Stimulated activated naive CD4-positive, alpha-beta T cell (primary cell): ENCODE measurements around the gene SAP130.
"Not testable (repeated sequence)": the region's sequence is repeated elsewhere in the genome, so short reads cannot be mapped to it uniquely, and the experiment has no call there.

ENCODE experiments used
- DNase-seq, 6 experiments: peaks; one replicate each; lab custom pipeline; 2025; lab: John Stamatoyannopoulos, UW

SAP130 gene

GRCh38 chr2:127953128-127953718 lies 74.6 kb downstream of the SAP130 start:
- DNase-seq = no peak

GRCh38 chr2:127951026-127951425 lies 76.8 kb downstream of the SAP130 start:
- DNase-seq = no peak

GRCh38 chr2:127950264-127950663 lies 77.6 kb downstream of the SAP130 start:
- no peak for DNase-seq

GRCh38 chr2:127945281-127945680 lies 82.6 kb downstream of the SAP130 start:
- no peak for DNase-seq

GRCh38 chr2:127943186-127943585 lies 84.7 kb downstream of the SAP130 start:
- no peak for DNase-seq

- no peak for DNase-seq
These were observed 85.9 kb downstream of the SAP130 start for GRCh38 chr2:127942002-127942401.

GRCh38 chr2:127941461-127941860 lies 86.4 kb downstream of the SAP130 start:
- no peak for DNase-seq

GRCh38 chr2:127940641-127941040 lies 87.2 kb downstream of the SAP130 start:
- DNase-seq = no peak

GRCh38 chr2:127935337-127935736 lies 92.5 kb downstream of the SAP130 start:
- no peak for DNase-seq

- DNase-seq = no peak
These were observed 95.5 kb downstream of the SAP130 start for GRCh38 chr2:127932199-127932876.

GRCh38 chr2:127929449-127929848 lies 98.4 kb downstream of the SAP130 start:
- DNase-seq = no peak

GRCh38 chr2:127927384-127927783 lies 100.5 kb downstream of the SAP130 start:
- DNase-seq = no peak

- no peak for DNase-seq
These were observed 109.9 kb downstream of the SAP130 start for GRCh38 chr2:127917916-127918315.

GRCh38 chr2:127913808-127914457 lies 113.9 kb downstream of the SAP130 start:
- DNase-seq = no peak

- no peak for DNase-seq
These were observed 116.1 kb downstream of the SAP130 start for GRCh38 chr2:127911737-127912136.

GRCh38 chr2:127910415-127910814 lies 117.4 kb downstream of the SAP130 start:
- DNase-seq = no peak

GRCh38 chr2:127909019-127909418 lies 118.8 kb downstream of the SAP130 start:
- no peak for DNase-seq

GRCh38 chr2:127907733-127908400 lies 120.0 kb downstream of the SAP130 start:
- not testable (repeated sequence) for DNase-seq

- DNase-seq = no peak
These were observed 121.5 kb downstream of the SAP130 start for GRCh38 chr2:127906206-127906926.

GRCh38 chr2:127901339-127902056 lies 126.4 kb downstream of the SAP130 start:
- DNase-seq = no peak

- no peak for DNase-seq
These were observed 130.2 kb downstream of the SAP130 start for GRCh38 chr2:127897531-127898211.
